PC-3 (cell line): Measurements from ENCODE around the gene SELENOP. TPM values are rescaled to one million over a fixed set of nuclear protein-coding genes. Genes with fewer than 3 reads are reported as not detected.

Source experiments
- ATAC-seq: fragments of 200-7000 bp; cut with Tn5 transposase; 2 replicates; pipeline ENCODE4 v1.9.1; 2020; ENCODE audit warnings: mild to moderate bottlenecking, moderate library complexity
- BruUV-seq: library from RNA; stranded (reverse); fragments of 400-500 nt; replicated peaks from 2 replicates; lab custom pipeline; 2021; lab: Mats Ljungman, UMichigan
- CTCF ChIA-PET: fragments of 300-600 bp; sonication (Branson Sonifier 250); formaldehyde crosslinking; loops from one replicate; lab custom pipeline; 2022; ENCODE audit warnings: antibody characterized with exemption; lab: Charles Lee
- POLR2A ChIA-PET: fragments of 300-600 bp; sonication (Branson Sonifier 250); formaldehyde crosslinking; loops from one replicate; lab custom pipeline; 2022; ENCODE audit warnings: antibody characterized with exemption; ENCODE audit not compliant: unreplicated experiment; lab: Charles Lee
- DNase-seq: peaks from one replicate; pipeline ENCODE4 v3.0.0-alpha.2; 2015
- H2AFZ ChIP-seq: fragments of 300-600 bp; sonication (generic); 2 replicates; pipeline ENCODE4 v1.6.0; 2016; ENCODE audit warnings: antibody characterized with exemption, low read length
- H3F3A ChIP-seq: fragments of 300-600 bp; sonication (generic); one replicate; pipeline ENCODE4 v1.6.0; 2017; ENCODE audit warnings: antibody characterized with exemption, low read length, control low read depth, mild to moderate bottlenecking; ENCODE audit not compliant: unreplicated experiment
- H3K27ac ChIP-seq: fragments of 300-600 bp; sonication (generic); 2 replicates; pipeline ENCODE4 v1.5.1; 2016; ENCODE audit warnings: mild to moderate bottlenecking, low read length
- H3K27me3 ChIP-seq: fragments of 300-600 bp; sonication (generic); 2 replicates; pipeline ENCODE4 v1.6.1; 2016; ENCODE audit warnings: low read length, mixed read lengths
- H3K36me3 ChIP-seq: fragments of 300-600 bp; sonication (generic); 2 replicates; pipeline ENCODE4 v1.6.1; 2016; ENCODE audit warnings: low read depth, mixed run types, low read length, mixed read lengths
- H3K4me1 ChIP-seq: fragments of 300-600 bp; sonication (generic); 2 replicates; pipeline ENCODE4 v1.5.1; 2016; ENCODE audit warnings: low read length; ENCODE audit not compliant: insufficient read depth
- H3K4me2 ChIP-seq: fragments of 300-600 bp; sonication (generic); 2 replicates; pipeline ENCODE4 v1.6.0; 2016; ENCODE audit warnings: low read length
- H3K4me3 ChIP-seq: fragments of 300-600 bp; sonication (generic); 2 replicates; pipeline ENCODE4 v1.5.1; 2016; ENCODE audit warnings: mild to moderate bottlenecking, low read length, mixed read lengths
- H3K79me2 ChIP-seq: fragments of 300-600 bp; sonication (generic); 2 replicates; pipeline ENCODE4 v1.6.1; 2017; ENCODE audit warnings: low read length, mixed read lengths
- H3K9ac ChIP-seq: fragments of 300-600 bp; sonication (generic); 2 replicates; pipeline ENCODE4 v1.6.0; 2016; ENCODE audit warnings: mild to moderate bottlenecking, low read length
- H3K9me2 ChIP-seq: fragments of 300-600 bp; sonication (generic); replicated peaks from 2 replicates; pipeline ENCODE4 v1.6.1; 2016; ENCODE audit warnings: mixed run types, low read length, mixed read lengths
- H3K9me3 ChIP-seq: fragments of 300-600 bp; sonication (generic); 2 replicates; pipeline ENCODE4 v1.6.1; 2016; ENCODE audit warnings: low read length, mixed read lengths
- H4K20me1 ChIP-seq: fragments of 300-600 bp; sonication (generic); 2 replicates; pipeline ENCODE4 v1.6.1; 2016; ENCODE audit warnings: low read length, mixed read lengths
- EZH2 ChIP-seq: fragments of 300-600 bp; sonication (generic); IDR thresholded peaks from one replicate; pipeline ENCODE4 v1.6.1; 2017; ENCODE audit warnings: antibody characterized with exemption, mild to moderate bottlenecking, low read length; ENCODE audit not compliant: unreplicated experiment
- EZH2phosphoT487 ChIP-seq: fragments of 300-600 bp; sonication (generic); IDR thresholded peaks from 2 replicates; pipeline ENCODE4 v1.6.1; 2018; ENCODE audit warnings: mild to moderate bottlenecking, antibody characterized with exemption, low read length, borderline replicate concordance
- intact Hi-C: fragments of 100-400 bp; cut with micrococcal nuclease; formaldehyde crosslinking; loops from 2 replicates; pipeline ENCODE4 v1.9.0; 2023
- total RNA-seq: library from RNA; depleted of rRNA; stranded (reverse); fragments of >200 nt; gene quantifications from 2 replicates; pipeline ENCODE4 v1.2.3, GENCODE V29; 2014
- TF ChIP-seq, protein P1 (sequence below): fragments of 300-600 bp; sonication (generic); conservative IDR thresholded peaks from 2 replicates; pipeline ENCODE4 v1.5.1; 2017; ENCODE audit warnings: antibody characterized with exemption, low read depth, mild to moderate bottlenecking, low read length

Gene SELENOP
- total RNA-seq, 1 experiment from 2014 or later, result 3.3 TPM

DNA sequence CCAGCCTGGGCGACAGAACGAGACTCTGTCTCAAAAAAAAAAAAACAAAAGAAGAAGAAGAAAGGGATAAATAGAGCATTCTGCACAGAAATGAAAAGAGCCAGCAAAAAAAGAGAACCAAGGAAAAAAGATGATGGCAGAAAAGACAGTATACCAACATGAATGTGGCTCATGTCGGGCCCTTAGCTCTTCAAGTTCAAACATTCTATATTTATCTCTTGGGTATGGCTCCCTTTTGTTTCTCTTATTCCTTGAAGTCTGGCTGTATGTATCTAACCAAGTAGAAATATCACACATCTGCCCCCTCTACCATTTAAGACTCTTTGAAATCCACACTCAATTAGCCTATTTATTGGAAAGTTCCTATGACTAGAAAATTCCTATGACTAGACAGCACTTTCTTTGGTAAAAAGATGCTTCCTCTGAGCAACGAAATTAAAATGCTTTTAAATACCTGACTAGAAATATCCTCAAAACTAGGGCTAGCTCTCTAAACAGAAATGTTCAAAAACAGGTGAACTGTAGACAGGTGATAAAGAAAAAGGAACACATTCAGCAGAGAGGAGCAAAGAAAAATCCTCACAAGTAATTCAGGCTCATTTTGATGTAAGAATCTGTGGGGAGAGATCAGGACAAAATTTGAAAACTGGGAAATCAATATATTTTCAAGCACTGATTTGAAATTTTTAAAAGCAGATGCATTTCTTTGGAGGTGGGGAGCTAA, 2.6 kb downstream of the SELENOP start:
- H3K79me2 ChIP-seq, result no peaks in the 10 kb centered on the region
- H3K4me3 ChIP-seq, result no peak overlapping the region
- peaks cover 8% of the 10 kb centered on the region for H3K4me1 ChIP-seq
- no peak overlapping the region for H3K27ac ChIP-seq
- no peak overlapping the region for H2AFZ ChIP-seq
- no peak overlapping the region for H3K9ac ChIP-seq
- no peaks in the 10 kb centered on the region for H3K27me3 ChIP-seq
- intact Hi-C loops, result no loop called here
- H3K9me3 ChIP-seq, result no peaks in the 10 kb centered on the region
- H3K4me2 ChIP-seq, result no peak overlapping the region
- H3K36me3 ChIP-seq, result no peaks in the 10 kb centered on the region
- no peak for ATAC-seq
- H3F3A ChIP-seq, result no peaks in the 10 kb centered on the region
- ChIA-PET CTCF (no interaction called here), POLR2A (no interaction called here)
- H3K9me2 ChIP-seq, result no peaks in the 10 kb centered on the region
- no peaks in the 10 kb centered on the region for H4K20me1 ChIP-seq
- BruUV-seq, result no TSS peak
- no peak for DNase-seq
- TF ChIP-seq, protein P1, sequence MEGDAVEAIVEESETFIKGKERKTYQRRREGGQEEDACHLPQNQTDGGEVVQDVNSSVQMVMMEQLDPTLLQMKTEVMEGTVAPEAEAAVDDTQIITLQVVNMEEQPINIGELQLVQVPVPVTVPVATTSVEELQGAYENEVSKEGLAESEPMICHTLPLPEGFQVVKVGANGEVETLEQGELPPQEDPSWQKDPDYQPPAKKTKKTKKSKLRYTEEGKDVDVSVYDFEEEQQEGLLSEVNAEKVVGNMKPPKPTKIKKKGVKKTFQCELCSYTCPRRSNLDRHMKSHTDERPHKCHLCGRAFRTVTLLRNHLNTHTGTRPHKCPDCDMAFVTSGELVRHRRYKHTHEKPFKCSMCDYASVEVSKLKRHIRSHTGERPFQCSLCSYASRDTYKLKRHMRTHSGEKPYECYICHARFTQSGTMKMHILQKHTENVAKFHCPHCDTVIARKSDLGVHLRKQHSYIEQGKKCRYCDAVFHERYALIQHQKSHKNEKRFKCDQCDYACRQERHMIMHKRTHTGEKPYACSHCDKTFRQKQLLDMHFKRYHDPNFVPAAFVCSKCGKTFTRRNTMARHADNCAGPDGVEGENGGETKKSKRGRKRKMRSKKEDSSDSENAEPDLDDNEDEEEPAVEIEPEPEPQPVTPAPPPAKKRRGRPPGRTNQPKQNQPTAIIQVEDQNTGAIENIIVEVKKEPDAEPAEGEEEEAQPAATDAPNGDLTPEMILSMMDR, result no peak
- TF ChIP-seq EZH2, result no peak
- no peak for TF ChIP-seq EZH2phosphoT487

DNA sequence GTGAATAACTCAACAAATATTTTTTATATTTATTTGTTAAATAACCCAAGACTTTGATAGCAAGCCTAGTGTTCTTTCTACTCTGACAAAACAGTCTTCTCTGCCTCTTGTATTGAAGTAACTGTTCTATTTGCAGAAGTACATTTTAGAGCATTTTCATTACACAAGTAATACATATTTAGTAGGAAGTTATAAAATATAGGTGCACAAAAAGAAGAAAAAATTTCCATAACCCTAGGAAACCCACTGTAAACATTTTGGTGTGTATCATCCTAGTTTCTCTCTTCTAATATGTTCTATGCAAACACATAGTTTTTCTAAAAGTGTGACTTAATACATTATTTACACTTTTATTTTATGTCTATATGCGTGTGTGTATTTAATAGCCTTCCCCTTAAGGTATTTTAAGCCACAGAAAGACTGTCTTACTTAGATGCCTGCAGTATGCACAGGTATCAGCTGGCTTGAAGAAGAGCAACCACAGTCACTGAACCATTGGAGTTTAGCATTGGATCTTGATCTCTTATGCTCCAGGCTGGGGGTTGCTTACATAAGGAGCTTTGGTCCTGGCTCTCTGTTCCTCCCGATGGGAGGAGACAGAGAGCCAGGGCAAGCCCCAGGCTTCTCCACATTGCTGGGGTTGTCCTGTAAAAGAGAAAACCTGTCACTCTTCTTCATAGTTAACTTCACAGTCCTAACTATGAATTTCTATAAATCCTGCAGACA, 3.8 kb downstream of the SELENOP start:
- no peak; the same call in 1 of the 2 replicates for ATAC-seq
- H3F3A ChIP-seq, result no peaks in the 10 kb centered on the region
- no peaks in the 10 kb centered on the region for H3K36me3 ChIP-seq
- no peaks in the 10 kb centered on the region for H4K20me1 ChIP-seq
- H3K9ac ChIP-seq, result no peak overlapping the region
- no peak for TF ChIP-seq EZH2
- intact Hi-C loops, result no loop called here
- no peaks in the 10 kb centered on the region for H3K27me3 ChIP-seq
- DNase-seq, result no peak
- POLR2A ChIA-PET, result no interaction called here
- no peaks in the 10 kb centered on the region for H3K9me2 ChIP-seq
- no peak overlapping the region for H3K4me3 ChIP-seq
- peaks cover 8% of the 10 kb centered on the region for H3K4me1 ChIP-seq
- no TSS peak for BruUV-seq
- no peak overlapping the region for H3K27ac ChIP-seq
- H3K79me2 ChIP-seq, result no peaks in the 10 kb centered on the region
- no peak overlapping the region for H3K4me2 ChIP-seq
- CTCF ChIA-PET, result no interaction called here
- no peaks in the 10 kb centered on the region for H3K9me3 ChIP-seq
- H2AFZ ChIP-seq, result no peak overlapping the region

DNA sequence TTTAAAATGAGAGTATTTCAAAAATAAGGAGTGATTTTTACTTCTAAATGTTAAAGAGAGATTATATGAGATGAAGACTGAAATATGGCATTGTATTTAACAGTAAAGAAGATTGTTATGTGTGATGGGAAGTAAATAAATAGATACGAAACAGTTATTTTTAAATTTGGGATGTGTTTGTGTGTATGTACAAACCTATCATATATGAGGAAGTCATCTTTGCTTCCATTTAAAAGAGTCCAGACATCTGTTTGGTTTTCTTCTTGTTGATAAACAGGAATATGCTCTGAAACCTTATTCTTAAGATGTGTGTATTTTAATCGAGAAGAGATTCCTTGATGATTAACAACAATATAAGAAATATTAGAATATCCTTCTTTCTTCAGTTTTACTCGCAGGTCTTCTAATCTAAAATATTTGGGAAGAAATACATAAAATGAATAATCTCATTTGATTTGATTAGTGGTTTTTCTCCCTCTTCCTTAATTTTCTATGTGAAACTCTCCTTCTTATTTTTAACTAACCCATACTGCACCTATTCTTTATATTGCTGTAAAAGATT, 4.9 kb downstream of the SELENOP start:
- H2AFZ ChIP-seq, result no peak overlapping the region
- no peaks in the 10 kb centered on the region for H3F3A ChIP-seq
- no peaks in the 10 kb centered on the region for H4K20me1 ChIP-seq
- no peaks in the 10 kb centered on the region for H3K9me2 ChIP-seq
- CTCF ChIA-PET, result no interaction called here
- H3K27me3 ChIP-seq, result no peaks in the 10 kb centered on the region
- peaks cover 3% of the 10 kb centered on the region for H3K4me1 ChIP-seq
- H3K4me3 ChIP-seq, result no peak overlapping the region
- no peaks in the 10 kb centered on the region for H3K36me3 ChIP-seq
- intact Hi-C loops, result no loop called here
- DNase-seq (no peak), ATAC-seq (no peak)
- TF ChIP-seq EZH2phosphoT487, result no peak
- TF ChIP-seq EZH2, result no peak
- TF ChIP-seq, protein P1, result no peak
- H3K4me2 ChIP-seq, result no peak overlapping the region
- no peak overlapping the region for H3K27ac ChIP-seq
- H3K9ac ChIP-seq, result no peak overlapping the region
- BruUV-seq, result no TSS peak
- no peaks in the 10 kb centered on the region for H3K9me3 ChIP-seq
- no peaks in the 10 kb centered on the region for H3K79me2 ChIP-seq
- POLR2A ChIA-PET, result no interaction called here
